GM19035 (cell line): ENCODE measurements around the gene DLG2.

ENCODE experiments used
- ATAC-seq: cut with Tn5 transposase; IDR thresholded peaks from one replicate; pipeline ENCODE4 v1.9.1; 2021; ENCODE audit not compliant: unreplicated experiment

The DLG2 gene

GRCh38 chr11:84420271-84420670, 1206.9 kb downstream of the DLG2 start:
- ATAC-seq = no peak

- ATAC-seq = no peak
Measured at GRCh38 chr11:84419616-84420015, 1207.5 kb downstream of the DLG2 start.

GRCh38 chr11:84414920-84415319, 1212.2 kb downstream of the DLG2 start:
- ATAC-seq = no peak

- ATAC-seq = no peak
Measured at GRCh38 chr11:84413549-84413948, 1213.6 kb downstream of the DLG2 start.

- no peak for ATAC-seq
Measured at GRCh38 chr11:84412862-84413261, 1214.3 kb downstream of the DLG2 start.

GRCh38 chr11:84408946-84409411, 1218.2 kb downstream of the DLG2 start:
- no peak for ATAC-seq

- ATAC-seq = no peak
Measured at GRCh38 chr11:84407091-84407490, 1220.1 kb downstream of the DLG2 start.

- no peak for ATAC-seq
Measured at GRCh38 chr11:84398017-84398626, 1229.0 kb downstream of the DLG2 start.

GRCh38 chr11:84396521-84396920, 1230.6 kb downstream of the DLG2 start:
- no peak for ATAC-seq

GRCh38 chr11:84390441-84391078, 1236.6 kb downstream of the DLG2 start:
- no peak for ATAC-seq

GRCh38 chr11:84389696-84390095, 1237.4 kb downstream of the DLG2 start:
- no peak for ATAC-seq

GRCh38 chr11:84384731-84385130, 1242.4 kb downstream of the DLG2 start:
- ATAC-seq = peak; percentile 80

- no peak for ATAC-seq
Measured at GRCh38 chr11:84383576-84383975, 1243.6 kb downstream of the DLG2 start.

GRCh38 chr11:84381666-84382065, 1245.5 kb downstream of the DLG2 start:
- ATAC-seq = no peak

- no peak for ATAC-seq
Measured at GRCh38 chr11:84372381-84372950, 1254.7 kb downstream of the DLG2 start.

- ATAC-seq = no peak
Measured at GRCh38 chr11:84358034-84358433, 1269.1 kb downstream of the DLG2 start.

GRCh38 chr11:84355911-84356310, 1271.2 kb downstream of the DLG2 start:
- no peak for ATAC-seq

- no peak for ATAC-seq
Measured at GRCh38 chr11:84345597-84345996, 1281.5 kb downstream of the DLG2 start.

GRCh38 chr11:84345027-84345426, 1282.1 kb downstream of the DLG2 start:
- no peak for ATAC-seq

GRCh38 chr11:84339796-84340195, 1287.3 kb downstream of the DLG2 start:
- no peak for ATAC-seq

- no peak for ATAC-seq
Measured at GRCh38 chr11:84333221-84333620, 1293.9 kb downstream of the DLG2 start.

GRCh38 chr11:84322211-84322610, 1304.9 kb downstream of the DLG2 start:
- no peak for ATAC-seq
